ENCODE data around the gene EEF1E1. TPM values are rescaled to one million over a fixed set of nuclear protein-coding genes. Genes with fewer than 3 reads are reported as not detected.
"Not testable (repeated sequence)": the region's sequence is repeated elsewhere in the genome, so short reads cannot be mapped to it uniquely, and the experiment has no call there.

EEF1E1 gene
- total RNA-seq, 2 experiments from 2014 or later: 73.4 to 74.6 TPM

DNA sequence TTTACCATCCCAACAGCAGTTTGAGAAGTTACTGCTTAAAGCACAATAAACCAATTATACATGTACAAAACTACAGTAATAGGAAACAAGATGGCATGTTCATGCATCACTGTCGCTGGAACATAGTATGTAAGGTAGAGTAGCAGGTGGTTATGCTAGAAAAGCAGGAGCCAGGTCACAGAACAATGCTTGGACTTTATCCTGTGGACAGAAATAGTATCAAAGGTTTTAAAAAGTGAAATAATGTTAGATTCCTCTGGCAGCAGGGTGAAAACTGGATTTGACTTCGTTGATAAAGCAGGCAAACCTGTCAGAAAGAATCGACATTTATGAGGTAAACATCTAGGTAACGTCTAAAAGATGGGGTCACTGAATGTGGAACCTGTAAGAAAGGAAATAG, 40.6 kb downstream of the EEF1E1 start:
- POLR2A ChIA-PET: no interaction called here
- CTCF ChIA-PET: no interaction called here
- Mint-ChIP-seq H3K27me3 (no peaks in the 10 kb centered on the region), H3K9me3 (ENCODE audit: low read depth) (no peaks in the 10 kb centered on the region), H3K4me3 (no peak overlapping the region), H3K27ac (no peak overlapping the region), H3K4me1 (peaks cover 29% of the 10 kb centered on the region), H3K36me3 (ENCODE audit: low read depth) (peaks cover 25% of the 10 kb centered on the region)
- ATAC-seq (no peak), DNase-seq (no peak)
- intact Hi-C loops (cut with DNase I, micrococcal nuclease): loop anchor here (5.0 to 10.0 kb wide), 3 partner anchors 44 to 947 kb away; partner anchors contain the start of gene SSR1 (in 1 of the 2)

- intact Hi-C loops (cut with DNase I, micrococcal nuclease): loop anchor here (5.0 to 10.0 kb wide), 3 partner anchors 43 to 946 kb away; partner anchors contain the start of gene SSR1 (in 1 of the 2)
These were observed 42.0 kb downstream of the EEF1E1 start for GRCh38 chr6:8060346-8060745.

DNA sequence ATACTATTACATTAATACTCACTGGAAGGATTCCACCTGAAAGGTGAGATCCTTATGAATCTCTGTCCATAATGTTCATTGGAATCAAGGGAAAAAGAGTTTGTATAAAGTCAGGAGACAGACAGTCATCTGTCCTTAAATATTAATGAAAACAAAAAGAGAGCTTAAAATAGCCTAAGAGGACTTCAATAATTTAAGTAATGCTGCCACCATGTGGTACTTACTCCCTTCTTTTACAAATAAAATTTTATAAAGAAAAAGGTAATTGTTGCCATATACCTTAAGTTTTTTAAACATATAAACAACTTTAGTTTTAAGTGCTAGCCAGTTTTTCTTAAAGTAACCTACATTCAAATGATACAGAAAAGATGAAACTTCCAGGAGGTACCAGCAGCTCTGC, 43.2 kb downstream of the EEF1E1 start:
- H3K27me3 Mint-ChIP-seq: no peaks in the 10 kb centered on the region
- POLR2A ChIA-PET: interaction anchor here (0.7 kb wide), 1 partner anchor 350 kb away, joined by 3 read pairs; no protein-coding TSS in a partner anchor
- no peaks in the 10 kb centered on the region for H3K9me3 Mint-ChIP-seq (ENCODE audit: low read depth)
- H3K4me1 Mint-ChIP-seq: peaks cover 9% of the 10 kb centered on the region
- intact Hi-C loops (cut with DNase I, micrococcal nuclease): loop anchor here (1.0 kb wide), 1 partner anchor 336 kb away; no protein-coding TSS in a partner anchor
- no peak overlapping the region for H3K27ac Mint-ChIP-seq
- CTCF ChIA-PET: interaction anchor here (0.6 to 2.0 kb wide), 8 partner anchors 53 to 406 kb away, joined by 3 to 9 read pairs (median 3); partner anchors contain the start of gene BMP6
- peaks cover 32% of the 10 kb centered on the region for H3K36me3 Mint-ChIP-seq (ENCODE audit: low read depth)
- H3K4me3 Mint-ChIP-seq: no peak overlapping the region
- DNase-seq (no peak), ATAC-seq (no peak)

More at GRCh38 chr6:8060346-8060745, 42.0 kb downstream of the EEF1E1 start:
- ChIA-PET CTCF (interaction anchor here (1.6 to 2.0 kb wide), 3 partner anchors 155 to 338 kb away, joined by 4 to 9 read pairs (median 6); partner anchors contain the start of gene BMP6), POLR2A (interaction anchor here (0.6 kb wide), 1 partner anchor 50 kb away, joined by 3 read pairs; no protein-coding TSS in a partner anchor)
- ATAC-seq (no peak), DNase-seq (no peak)
- no peaks in the 10 kb centered on the region for H3K9me3 Mint-ChIP-seq (ENCODE audit: low read depth)
- peaks cover 27% of the 10 kb centered on the region for H3K36me3 Mint-ChIP-seq (ENCODE audit: low read depth)
- no peak overlapping the region for H3K4me3 Mint-ChIP-seq
- H3K4me1 Mint-ChIP-seq: peaks cover 19% of the 10 kb centered on the region
- H3K27ac Mint-ChIP-seq: no peak overlapping the region
- H3K27me3 Mint-ChIP-seq: no peaks in the 10 kb centered on the region

- Mint-ChIP-seq H3K9me3 (ENCODE audit: low read depth) (no peaks in the 10 kb centered on the region), H3K4me1 (peaks cover 6% of the 10 kb centered on the region), H3K36me3 (ENCODE audit: low read depth) (peaks cover 33% of the 10 kb centered on the region), H3K27me3 (no peaks in the 10 kb centered on the region), H3K4me3 (no peak overlapping the region), H3K27ac (no peak overlapping the region)
- ChIA-PET POLR2A (interaction anchor here (0.6 kb wide), 2 partner anchors 168 to 1044 kb away, joined by 3 read pairs; no protein-coding TSS in a partner anchor), CTCF (no interaction called here)
- intact Hi-C loops (cut with DNase I, micrococcal nuclease): no loop called here
- DNase-seq: no peak
- ATAC-seq: no peak
These were observed 44.6 kb downstream of the EEF1E1 start for GRCh38 chr6:8057793-8058192.

DNA sequence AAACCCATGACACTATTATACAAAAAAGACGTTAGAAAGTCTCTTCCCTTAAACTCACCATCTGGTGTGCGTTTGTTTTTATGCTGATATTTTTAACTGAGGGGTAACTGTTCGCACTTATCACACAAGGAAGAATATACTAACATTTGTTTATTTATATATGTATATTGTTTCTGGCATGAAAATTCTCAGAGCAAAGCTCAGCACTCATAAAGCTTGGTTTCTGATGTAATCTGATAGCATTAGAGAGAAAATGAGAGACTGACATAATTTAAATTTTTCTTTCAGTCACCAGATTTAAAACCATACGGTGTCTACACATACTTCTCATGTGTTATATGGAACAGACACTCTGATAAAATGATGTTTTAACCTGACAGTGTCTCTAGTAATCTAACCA, 45.1 kb downstream of the EEF1E1 start:
- Mint-ChIP-seq H3K4me1 (peaks cover 3% of the 10 kb centered on the region), H3K36me3 (ENCODE audit: low read depth) (peaks cover 33% of the 10 kb centered on the region), H3K27ac (no peak overlapping the region), H3K27me3 (no peaks in the 10 kb centered on the region), H3K4me3 (no peak overlapping the region), H3K9me3 (ENCODE audit: low read depth) (no peaks in the 10 kb centered on the region)
- ChIA-PET POLR2A (no interaction called here), CTCF (no interaction called here)
- DNase-seq: no peak
- intact Hi-C loops (cut with DNase I, micrococcal nuclease): no loop called here
- no peak for ATAC-seq

- DNase-seq (no peak), ATAC-seq (no peak)
- Mint-ChIP-seq H3K4me3 (no peak overlapping the region), H3K27me3 (no peaks in the 10 kb centered on the region), H3K36me3 (ENCODE audit: low read depth) (peaks cover 35% of the 10 kb centered on the region), H3K27ac (no peak overlapping the region), H3K4me1 (no peaks in the 10 kb centered on the region), H3K9me3 (ENCODE audit: low read depth) (no peaks in the 10 kb centered on the region)
- POLR2A ChIA-PET: no interaction called here
- CTCF ChIA-PET: interaction anchor here (1.0 kb wide), 1 partner anchor 331 kb away, joined by 4 read pairs; no protein-coding TSS in a partner anchor
- intact Hi-C loops (cut with DNase I, micrococcal nuclease): no loop called here
These were observed 48.1 kb downstream of the EEF1E1 start for GRCh38 chr6:8054276-8054675.

- no peak overlapping the region for H3K4me3 Mint-ChIP-seq
- intact Hi-C loops (cut with DNase I, micrococcal nuclease): no loop called here
- DNase-seq (no peak), ATAC-seq (no peak)
- no peaks in the 10 kb centered on the region for H3K27me3 Mint-ChIP-seq
- no peak overlapping the region for H3K27ac Mint-ChIP-seq
- POLR2A ChIA-PET: no interaction called here
- H3K9me3 Mint-ChIP-seq (ENCODE audit: low read depth): peaks cover 13% of the 10 kb centered on the region
- peaks cover 53% of the 10 kb centered on the region for H3K36me3 Mint-ChIP-seq (ENCODE audit: low read depth)
- H3K4me1 Mint-ChIP-seq: peaks cover 9% of the 10 kb centered on the region
- CTCF ChIA-PET: no interaction called here
These were observed 54.6 kb downstream of the EEF1E1 start for GRCh38 chr6:8047541-8048292.

GRCh38 chr6:8045769-8046168, 56.6 kb downstream of the EEF1E1 start:
- ATAC-seq; H3K27ac Mint-ChIP-seq; intact Hi-C loops (cut with DNase I, micrococcal nuclease); H3K4me3 Mint-ChIP-seq; POLR2A ChIA-PET; H3K27me3 Mint-ChIP-seq; H3K4me1 Mint-ChIP-seq; DNase-seq; CTCF ChIA-PET: not testable (repeated sequence)
- Mint-ChIP-seq H3K9me3 (ENCODE audit: low read depth) (peaks cover 13% of the 10 kb centered on the region), H3K36me3 (ENCODE audit: low read depth) (peaks cover 46% of the 10 kb centered on the region)

DNA sequence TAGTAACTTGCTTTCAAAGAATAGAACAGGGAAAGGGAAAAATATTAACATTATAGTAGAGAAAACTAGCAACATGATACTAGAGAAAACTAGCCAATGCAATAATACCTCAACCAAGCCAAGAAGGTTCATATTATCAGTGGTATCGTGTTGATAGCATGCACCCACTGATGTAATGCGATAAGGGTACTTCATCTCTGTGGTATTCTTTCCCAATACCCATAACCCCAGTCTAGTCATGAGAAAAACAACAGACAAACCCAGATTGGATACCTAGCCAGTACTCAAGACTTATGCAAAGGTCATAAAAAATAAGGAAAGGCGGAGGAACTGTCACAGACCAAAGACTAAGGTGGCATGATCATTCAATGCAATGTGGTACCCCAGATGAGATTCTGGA, 59.1 kb downstream of the EEF1E1 start:
- DNase-seq: no peak
- H3K27ac Mint-ChIP-seq: no peak overlapping the region
- no peak for ATAC-seq
- H3K4me3 Mint-ChIP-seq: no peak overlapping the region
- POLR2A ChIA-PET: no interaction called here
- peaks cover 13% of the 10 kb centered on the region for H3K9me3 Mint-ChIP-seq (ENCODE audit: low read depth)
- H3K27me3 Mint-ChIP-seq: no peaks in the 10 kb centered on the region
- peaks cover 9% of the 10 kb centered on the region for H3K4me1 Mint-ChIP-seq
- intact Hi-C loops (cut with DNase I, micrococcal nuclease): no loop called here
- peaks cover 59% of the 10 kb centered on the region for H3K36me3 Mint-ChIP-seq (ENCODE audit: low read depth)
- CTCF ChIA-PET: no interaction called here

DNA sequence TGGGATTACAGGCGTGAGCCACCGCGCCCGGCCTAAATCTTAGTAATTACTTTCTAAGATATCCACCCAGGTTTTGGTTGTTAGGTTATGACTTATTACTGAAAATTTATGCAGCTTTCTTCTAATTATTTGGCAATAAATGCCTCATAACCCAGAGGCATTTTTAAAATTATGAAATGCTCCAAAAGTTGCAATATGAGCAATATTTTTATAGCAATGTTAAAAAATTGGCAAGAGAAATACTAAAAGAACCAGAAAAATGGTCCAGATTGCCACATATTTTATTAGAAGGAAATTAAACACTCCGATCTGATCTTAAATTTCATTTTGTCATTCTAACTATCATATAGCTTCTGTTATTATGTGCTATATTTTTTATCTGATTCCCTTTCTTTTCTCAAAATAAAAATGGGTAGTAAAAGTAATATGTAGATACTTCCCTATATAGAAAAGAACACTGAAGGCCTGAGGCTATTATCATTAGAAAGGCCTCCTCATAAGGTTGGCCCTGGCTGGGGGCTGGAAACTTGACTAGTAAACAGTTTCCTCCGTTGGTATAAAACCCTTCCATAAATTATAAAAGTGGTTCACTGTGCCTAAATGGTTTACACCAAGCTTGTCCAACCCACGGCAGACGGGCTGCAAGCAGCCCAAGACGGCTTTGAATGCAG, 60.3 kb downstream of the EEF1E1 start:
- no peak for ATAC-seq
- no peak for DNase-seq
- Mint-ChIP-seq H3K27me3 (no peaks in the 10 kb centered on the region), H3K9me3 (ENCODE audit: low read depth) (peaks cover 13% of the 10 kb centered on the region), H3K4me1 (peaks cover 11% of the 10 kb centered on the region), H3K36me3 (ENCODE audit: low read depth) (peaks cover 61% of the 10 kb centered on the region), H3K4me3 (no peak overlapping the region), H3K27ac (no peak overlapping the region)
- intact Hi-C loops (cut with DNase I, micrococcal nuclease): no loop called here
- CTCF ChIA-PET: interaction anchor here (0.5 to 0.6 kb wide), 2 partner anchors 60 to 910 kb away, joined by 3 read pairs; partner anchors contain the start of gene EEF1E1
- POLR2A ChIA-PET: no interaction called here

- POLR2A ChIA-PET; H3K27me3 Mint-ChIP-seq; intact Hi-C loops (cut with DNase I, micrococcal nuclease); CTCF ChIA-PET; ATAC-seq; H3K9me3 Mint-ChIP-seq (ENCODE audit: low read depth); H3K4me3 Mint-ChIP-seq; H3K27ac Mint-ChIP-seq; DNase-seq: not testable (repeated sequence)
- Mint-ChIP-seq H3K4me1 (peaks cover 48% of the 10 kb centered on the region), H3K36me3 (ENCODE audit: low read depth) (peaks cover 65% of the 10 kb centered on the region)
These were observed 68.2 kb downstream of the EEF1E1 start for GRCh38 chr6:8034107-8034506.
